ENCODE results near the gene COL4A1. TPM values are rescaled to one million over a fixed set of nuclear protein-coding genes. Genes with fewer than 3 reads are reported as not detected.
A peak's percentile ranks its signal among the peaks of the same experiment; 100 is the strongest.

Gene COL4A1
- polyA plus RNA-seq, 12 donors, result 354 to 839 (median 642) TPM

DNA sequence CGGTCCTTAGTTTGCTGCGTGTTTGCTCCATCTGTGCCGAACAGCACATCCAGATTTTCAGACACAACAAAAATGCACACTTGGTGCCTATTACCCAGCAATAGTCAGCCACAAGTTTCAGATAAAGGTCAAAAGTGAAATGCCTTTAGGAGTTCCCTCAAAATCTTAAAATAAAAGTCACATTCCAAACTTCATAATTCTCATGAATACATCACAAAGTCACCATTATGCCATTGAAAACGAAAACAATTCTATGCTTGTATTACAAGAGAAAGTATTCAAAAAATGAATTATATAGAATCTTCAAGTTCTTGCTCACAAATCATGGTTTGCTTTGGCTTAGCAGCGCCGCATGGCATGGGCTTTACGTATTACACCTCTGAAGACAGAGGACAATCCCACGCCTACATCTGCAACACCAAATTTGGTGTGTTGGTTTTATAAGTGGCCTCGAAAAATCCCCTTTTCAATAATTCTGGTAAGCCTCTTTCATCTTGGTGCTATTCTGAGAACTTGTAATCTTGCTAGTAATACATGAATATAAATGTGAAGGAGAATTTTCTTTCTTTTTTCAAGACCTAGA is 26.6 kb downstream of the COL4A1 start:
- DNase-seq, result no peak

GRCh38 chr13:110279684-110280083 is 27.3 kb downstream of the COL4A1 start:
- DNase-seq, result no peak

- no peak for DNase-seq
Observed at GRCh38 chr13:110278859-110279258, 28.1 kb downstream of the COL4A1 start.

DNA sequence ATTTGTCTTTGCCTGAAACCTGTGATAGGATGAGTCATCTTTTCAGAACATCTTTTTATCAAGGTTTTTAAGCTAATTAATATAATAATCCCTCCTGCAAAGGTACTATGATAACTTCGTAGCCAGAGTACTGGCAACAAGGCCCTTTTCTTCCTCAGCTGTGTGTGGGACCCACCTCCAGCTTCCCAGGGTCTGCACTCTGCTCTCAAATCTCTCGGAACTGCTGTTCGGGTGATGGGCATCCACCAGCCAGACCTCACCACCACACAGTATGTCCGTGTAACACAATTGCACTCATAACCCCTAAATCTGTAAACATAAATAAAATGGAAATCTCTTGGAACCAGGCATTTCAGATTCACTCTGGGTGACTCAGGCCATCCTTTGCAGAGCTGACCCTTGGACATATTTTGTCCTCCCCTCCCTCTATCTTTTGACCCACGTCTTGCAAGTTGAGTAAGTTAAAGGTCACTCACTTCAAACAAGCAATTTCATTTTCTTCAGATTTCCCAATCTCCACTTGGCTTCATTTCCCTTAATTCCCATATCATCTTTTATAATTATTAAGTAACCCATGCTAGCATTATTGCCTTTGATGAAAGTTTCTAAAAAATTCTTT is 29.5 kb downstream of the COL4A1 start:
- no peak for DNase-seq

- DNase-seq, result no peak
Observed at GRCh38 chr13:110276553-110276950, 30.4 kb downstream of the COL4A1 start.

DNA sequence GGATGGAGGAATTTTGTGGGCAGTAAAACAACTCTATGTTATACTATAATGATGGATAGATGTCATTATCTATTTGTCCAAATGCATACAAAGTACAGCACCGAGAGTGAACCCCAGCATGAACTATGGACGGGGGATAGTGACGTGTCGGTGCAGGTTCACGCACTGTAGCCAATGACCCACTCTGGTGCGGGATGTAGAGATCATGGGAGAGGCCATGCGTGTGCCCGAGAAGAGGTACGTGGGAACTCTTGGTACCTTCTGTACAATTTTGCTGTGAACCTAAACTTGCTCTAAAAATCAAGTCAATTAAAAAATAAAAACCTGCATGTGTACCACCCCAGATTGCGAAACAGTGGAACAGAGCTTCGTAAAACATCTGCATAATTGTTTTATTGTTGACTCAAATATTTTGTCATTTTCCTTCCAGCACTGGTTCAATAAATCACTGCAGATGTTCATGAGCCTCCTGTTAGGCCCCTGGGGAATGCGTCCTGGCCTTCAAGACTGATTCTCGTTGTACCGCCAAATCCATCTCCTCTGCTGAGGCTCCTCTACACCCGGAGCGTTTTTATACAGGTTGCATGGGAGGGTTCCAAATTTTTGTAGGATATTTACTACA is 30.9 kb downstream of the COL4A1 start:
- peak; percentile 82 for DNase-seq

DNA sequence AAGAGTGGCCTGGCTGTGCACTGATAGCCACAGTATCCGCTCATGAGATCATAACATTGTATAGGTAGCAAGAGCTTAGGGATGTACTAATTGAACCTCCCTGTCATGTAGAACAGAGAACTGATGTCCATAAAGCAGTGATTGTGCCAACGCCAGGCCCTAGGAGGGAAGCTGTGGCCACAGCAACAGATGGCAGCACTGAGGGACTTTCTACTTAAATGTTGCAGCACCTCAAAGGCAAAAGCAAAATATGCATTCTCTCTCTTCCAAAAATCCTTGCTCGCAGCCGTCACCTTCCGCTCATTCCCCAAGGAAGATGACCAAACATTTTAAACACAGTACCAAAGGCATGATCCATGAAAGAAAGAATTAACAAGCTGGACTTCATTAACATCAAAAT is 32.3 kb downstream of the COL4A1 start:
- no peak for DNase-seq

DNA sequence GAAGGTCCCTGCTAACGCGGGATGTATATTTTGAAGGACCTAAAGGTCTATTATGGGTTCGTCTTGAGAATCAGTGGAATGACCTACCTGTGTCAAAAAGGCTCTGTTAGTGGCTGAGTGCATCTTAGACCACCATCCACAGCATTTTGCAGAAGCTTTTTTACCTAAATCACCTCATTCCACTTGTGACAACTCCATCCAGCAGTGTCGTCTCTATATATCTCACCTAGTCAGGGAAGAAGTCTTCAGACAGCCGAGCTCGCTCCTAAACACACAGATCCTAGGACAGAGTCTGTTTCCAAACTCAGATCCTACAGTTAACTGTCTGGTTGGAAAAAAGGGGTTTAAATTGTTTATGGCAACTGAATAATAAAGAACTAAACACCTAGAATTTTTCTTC is 33.7 kb downstream of the COL4A1 start:
- no peak for DNase-seq

DNA sequence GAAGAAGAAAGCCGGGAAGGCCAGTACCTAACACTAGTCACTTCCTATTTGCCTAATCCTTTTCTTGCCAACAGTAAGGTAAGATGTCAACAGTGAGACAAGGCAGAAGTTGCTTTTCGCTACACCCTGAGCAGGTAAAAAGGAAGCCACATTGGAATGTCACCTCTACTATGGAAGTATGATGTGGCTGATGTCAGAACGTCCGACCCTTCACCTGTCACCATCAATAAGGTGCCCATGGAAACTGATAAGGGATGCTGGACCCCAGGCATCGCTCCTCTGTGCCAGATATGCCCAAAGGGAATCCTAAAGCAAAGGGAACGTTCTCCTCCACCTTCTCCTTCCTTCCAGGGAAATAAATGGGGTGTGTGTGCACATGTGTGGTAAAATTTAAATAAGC is 34.3 kb downstream of the COL4A1 start:
- DNase-seq, result no peak

DNA sequence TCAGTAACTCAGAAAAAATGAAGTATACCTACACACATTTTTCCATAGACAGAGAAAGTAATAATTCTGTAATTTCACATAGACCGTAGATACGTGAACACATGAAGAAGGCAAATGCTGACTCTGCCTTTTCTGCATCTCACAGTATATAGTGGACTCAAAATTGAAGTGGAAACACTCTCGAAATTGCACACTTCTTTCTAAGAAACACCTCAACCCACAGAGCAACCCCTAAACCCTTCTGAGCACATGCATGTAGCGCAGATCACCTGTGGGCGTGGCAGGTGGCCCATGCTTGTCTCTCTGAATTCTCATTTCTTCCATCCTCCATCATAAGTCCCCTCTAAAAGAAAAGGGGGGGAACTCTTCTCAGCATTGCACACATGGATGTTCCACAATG is 34.7 kb downstream of the COL4A1 start:
- no peak for DNase-seq

GRCh38 chr13:110271313-110271712 is 35.6 kb downstream of the COL4A1 start:
- DNase-seq, result no peak

- DNase-seq, result no peak
Observed at GRCh38 chr13:110270507-110270906, 36.5 kb downstream of the COL4A1 start.

GRCh38 chr13:110269509-110270185 is 37.3 kb downstream of the COL4A1 start:
- DNase-seq, result no peak

DNA sequence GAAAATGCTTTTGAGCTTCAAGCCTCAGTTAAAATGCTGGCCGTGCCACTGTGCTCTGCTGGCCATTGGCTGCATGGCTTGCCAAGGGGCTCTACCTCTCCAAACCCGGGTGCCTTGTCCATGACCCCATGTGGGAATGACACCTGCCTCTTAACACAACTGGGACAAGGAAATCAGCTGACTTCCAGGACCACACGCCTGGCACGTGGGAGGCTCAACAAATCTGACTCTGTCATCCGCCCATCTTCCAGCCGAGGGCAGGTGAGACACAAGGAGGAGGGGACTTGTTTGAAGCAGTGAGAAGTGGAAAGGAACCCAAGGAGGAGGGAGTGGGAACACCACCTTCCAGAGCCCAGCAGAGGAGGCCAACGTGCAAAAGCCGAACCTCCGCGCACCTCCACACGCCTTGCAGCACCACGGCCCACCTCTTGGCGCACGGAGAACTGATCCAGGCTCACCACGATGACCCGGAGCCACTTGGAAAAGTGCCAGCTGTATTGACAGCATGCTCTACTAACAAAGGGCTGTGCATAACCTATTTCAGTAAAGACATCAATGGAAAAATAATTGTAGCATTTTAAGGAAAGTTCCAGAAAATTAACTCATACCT is 38.3 kb downstream of the COL4A1 start:
- DNase-seq, result no peak

GRCh38 chr13:110268061-110268460 is 38.9 kb downstream of the COL4A1 start:
- no peak for DNase-seq

- DNase-seq, result no peak
Observed at GRCh38 chr13:110266983-110267382, 40.0 kb downstream of the COL4A1 start.

GRCh38 chr13:110266431-110266809 is 40.5 kb downstream of the COL4A1 start:
- DNase-seq, result no peak

DNA sequence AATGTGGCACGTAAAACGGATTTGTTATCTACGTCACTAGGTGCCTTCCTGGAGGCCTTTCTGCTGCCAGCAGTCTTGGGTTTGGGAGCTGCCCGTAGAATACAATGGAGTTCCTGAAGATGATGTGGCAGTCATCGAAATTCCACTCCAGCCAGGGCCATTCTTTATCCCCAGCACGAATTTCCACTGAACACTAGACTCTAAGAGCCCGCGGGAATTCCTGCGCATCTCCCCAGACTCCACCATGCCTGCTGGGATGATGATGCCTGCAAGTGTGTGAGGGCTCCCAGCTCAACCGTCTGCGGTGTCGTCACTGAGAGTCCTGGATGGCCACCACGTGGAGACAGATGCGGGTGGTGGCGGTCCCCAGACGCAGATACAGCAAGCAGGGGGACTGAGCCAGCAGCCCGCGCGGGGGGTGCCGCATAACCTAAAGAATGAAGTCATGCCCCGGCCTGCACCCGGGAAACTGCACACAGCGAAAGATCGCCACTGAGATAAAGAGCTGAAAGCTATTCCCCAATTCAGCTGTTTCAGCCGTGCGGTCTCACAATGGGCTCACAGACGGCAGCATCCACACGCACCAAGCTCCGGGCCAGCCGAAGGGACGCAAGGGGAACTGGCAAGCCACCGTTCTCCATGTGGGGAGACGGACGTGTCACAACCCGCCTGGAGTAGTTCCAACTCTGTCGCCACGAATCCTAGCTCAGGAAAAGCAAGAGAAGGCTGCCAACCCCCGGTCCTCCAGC is 41.1 kb downstream of the COL4A1 start:
- no peak for DNase-seq

DNA sequence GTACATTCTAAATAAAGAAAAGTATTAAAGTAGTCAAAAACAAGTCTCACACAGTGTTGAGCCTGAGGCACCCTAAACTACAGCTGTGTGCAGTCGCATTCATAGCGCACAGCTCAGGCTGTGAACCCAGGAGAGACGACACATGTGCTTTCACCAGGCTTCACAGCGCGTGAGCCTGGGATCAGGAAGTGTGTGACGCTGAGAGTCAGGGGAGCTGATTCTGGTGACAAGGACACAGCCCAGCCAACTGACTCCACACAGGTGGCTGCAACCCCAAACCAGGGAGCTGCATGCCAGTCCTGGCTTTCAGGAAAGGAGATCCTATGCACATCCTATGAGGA is 41.6 kb downstream of the COL4A1 start:
- no peak for DNase-seq

- no peak for DNase-seq
Observed at GRCh38 chr13:110264685-110265275, 42.2 kb downstream of the COL4A1 start.

DNA sequence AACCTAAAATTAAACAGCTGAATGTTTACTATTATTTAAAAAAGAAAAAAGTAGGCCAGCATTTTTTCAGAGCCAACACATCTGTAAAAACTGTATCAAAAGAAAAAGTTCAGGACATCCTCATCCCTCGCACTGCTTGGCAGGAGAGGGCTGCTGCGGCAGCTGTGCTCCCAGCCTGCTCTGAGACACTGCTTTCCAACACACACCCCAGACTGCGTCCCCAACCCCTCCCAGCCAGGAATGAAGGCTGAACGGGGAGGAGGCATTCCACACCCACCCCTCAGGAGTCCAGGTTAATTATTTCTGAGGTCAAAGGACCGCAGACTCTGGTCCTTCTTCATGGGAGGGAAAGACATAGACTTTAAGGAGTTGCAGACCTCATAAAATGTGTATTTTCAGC is 43.1 kb downstream of the COL4A1 start:
- DNase-seq, result peak; percentile 78

DNA sequence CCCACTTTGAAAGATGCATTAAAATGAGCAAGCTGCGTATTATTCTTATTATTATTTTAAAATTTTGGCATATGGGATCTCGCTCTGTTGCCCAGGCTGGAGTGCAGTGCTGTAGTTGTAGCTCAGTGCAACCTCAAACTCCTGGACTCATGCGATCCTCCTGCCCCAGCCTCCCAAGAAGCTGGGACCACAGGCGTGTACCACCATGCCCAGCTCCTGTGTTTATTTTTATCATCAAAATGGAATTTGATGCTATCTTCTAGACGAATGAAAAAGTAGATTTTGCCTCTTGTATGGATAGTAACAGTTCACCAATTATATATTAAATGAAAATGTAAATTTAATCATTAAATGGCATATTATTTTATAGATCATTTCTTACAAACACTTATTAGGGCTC is 43.6 kb downstream of the COL4A1 start:
- no peak for DNase-seq
